GM18505 (cell line): Measurements from ENCODE around the gene LAMC2.
"Not testable (repeated sequence)": the region's sequence is repeated elsewhere in the genome, so short reads cannot be mapped to it uniquely, and the experiment has no call there.

Source experiments
- ATAC-seq: cut with Tn5 transposase; IDR thresholded peaks from one replicate; pipeline ENCODE4 v1.9.1; 2021; ENCODE audit not compliant: unreplicated experiment
- POLR2A ChIP-seq: IDR thresholded peaks from 4 replicates; pipeline ENCODE4 v1.6.1; 2011; ENCODE audit warnings: borderline replicate concordance; ENCODE audit not compliant: insufficient read depth, insufficient read length; ENCODE audit errors: extremely low read depth

Gene LAMC2

GRCh38 chr1:183255073-183255472, 69.0 kb downstream of the LAMC2 start:
- ATAC-seq = no peak
- TF ChIP-seq POLR2A = no peak

- no peak for ATAC-seq
- no peak for TF ChIP-seq POLR2A
Measured at GRCh38 chr1:183259924-183260323, 73.9 kb downstream of the LAMC2 start.

- ATAC-seq = no peak
- no peak for TF ChIP-seq POLR2A
Measured at GRCh38 chr1:183262628-183263200, 76.7 kb downstream of the LAMC2 start.

GRCh38 chr1:183263886-183264602, 78.0 kb downstream of the LAMC2 start:
- ATAC-seq = no peak
- no peak for TF ChIP-seq POLR2A

GRCh38 chr1:183267646-183268431, 81.8 kb downstream of the LAMC2 start:
- no peak for TF ChIP-seq POLR2A
- no peak for ATAC-seq

GRCh38 chr1:183270541-183271141, 84.6 kb downstream of the LAMC2 start:
- no peak for ATAC-seq
- no peak for TF ChIP-seq POLR2A

GRCh38 chr1:183272390-183272848, 86.4 kb downstream of the LAMC2 start:
- no peak for TF ChIP-seq POLR2A
- no peak for ATAC-seq

- no peak for TF ChIP-seq POLR2A
- no peak for ATAC-seq
Measured at GRCh38 chr1:183273300-183273699, 87.2 kb downstream of the LAMC2 start.

GRCh38 chr1:183273984-183274383, 87.9 kb downstream of the LAMC2 start:
- ATAC-seq = not testable (repeated sequence)

- no peak for TF ChIP-seq POLR2A
- no peak for ATAC-seq
Measured at GRCh38 chr1:183274836-183275235, 88.8 kb downstream of the LAMC2 start.

GRCh38 chr1:183275322-183275721, 89.3 kb downstream of the LAMC2 start:
- no peak for TF ChIP-seq POLR2A
- ATAC-seq = no peak

- no peak for ATAC-seq
- no peak for TF ChIP-seq POLR2A
Measured at GRCh38 chr1:183276386-183277080, 90.5 kb downstream of the LAMC2 start.

- no peak for ATAC-seq
- TF ChIP-seq POLR2A = no peak
Measured at GRCh38 chr1:183277821-183278738, 92.0 kb downstream of the LAMC2 start.
